ENCODE measurements around the gene TVP23A. TPM values are rescaled to one million over a fixed set of nuclear protein-coding genes. Genes with fewer than 3 reads are reported as not detected.

The TVP23A gene
- total RNA-seq, 1 experiment from 2014 or later, result not detected

DNA sequence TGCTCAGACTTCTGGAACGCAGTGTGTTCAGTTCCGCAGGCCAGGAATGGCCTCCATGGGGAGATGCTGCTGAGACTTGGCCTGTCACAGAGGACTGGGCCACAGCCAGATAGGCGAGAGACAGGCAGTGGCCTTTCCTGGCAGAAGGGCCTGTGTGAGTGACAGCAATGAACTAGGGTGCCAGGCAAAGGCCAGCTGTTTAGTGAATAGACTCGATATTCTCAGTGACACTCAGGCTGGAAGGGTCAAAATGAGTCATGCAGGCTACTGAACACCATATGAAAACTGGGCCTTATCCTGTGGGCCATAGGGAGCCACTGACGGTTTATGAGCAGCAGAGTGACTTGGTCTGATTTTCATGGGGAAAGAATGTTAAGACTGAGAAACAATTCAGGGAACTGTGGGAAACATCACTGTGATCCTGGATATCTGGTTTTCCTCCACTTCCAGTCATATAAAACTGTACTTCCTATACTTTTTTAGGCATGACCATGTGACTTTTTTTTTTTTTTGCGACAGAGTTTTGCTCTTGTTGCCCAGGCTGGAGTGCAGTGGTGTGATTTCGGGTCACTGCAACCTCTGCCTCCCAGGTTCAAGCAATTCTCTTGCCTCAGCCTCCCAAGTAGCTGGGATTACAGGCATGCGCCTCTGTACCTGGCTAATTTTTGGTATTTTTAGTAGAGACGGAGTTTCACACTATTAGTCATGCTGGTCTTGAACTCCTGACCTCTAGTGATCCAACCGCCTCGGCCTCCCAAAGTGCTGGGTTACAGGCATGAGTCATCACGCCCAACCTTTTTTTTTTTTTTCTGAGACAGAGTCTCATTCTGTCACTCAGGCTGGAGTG is 80.1 kb downstream of the TVP23A start:
- H3K27ac Mint-ChIP-seq (ENCODE audit: low read depth, unreplicated experiment), result no peak overlapping the region
- POLR2A ChIA-PET, result interaction anchor here (0.6 to 0.9 kb wide), 3 partner anchors 14 to 481 kb away, joined by 3 to 4 read pairs (median 3); no protein-coding TSS in a partner anchor
- H3K27me3 Mint-ChIP-seq (ENCODE audit: insufficient read depth, unreplicated experiment), result no peaks in the 10 kb centered on the region

GRCh38 chr16:10737068-10737625 is 81.4 kb downstream of the TVP23A start:
- Mint-ChIP-seq H3K4me1 (ENCODE audit: insufficient read depth, unreplicated experiment) (no peaks in the 10 kb centered on the region), H3K27me3 (ENCODE audit: insufficient read depth, unreplicated experiment) (no peaks in the 10 kb centered on the region), H3K36me3 (ENCODE audit: insufficient read depth, unreplicated experiment) (no peaks in the 10 kb centered on the region), H3K9me3 (ENCODE audit: unreplicated experiment) (no peaks in the 10 kb centered on the region), H3K4me3 (ENCODE audit: unreplicated experiment) (no peak overlapping the region), H3K27ac (ENCODE audit: low read depth, unreplicated experiment) (no peak overlapping the region)
- POLR2A ChIA-PET, result interaction anchor here (1.1 kb wide), 1 partner anchor 223 kb away, joined by 5 read pairs; no protein-coding TSS in a partner anchor
- DNase-seq (ENCODE audit: unreplicated experiment), result peak; percentile 80
- intact Hi-C loops (cut with micrococcal nuclease), result loop anchor here (1.0 to 5.0 kb wide), 5 partner anchors 156 to 480 kb away; partner anchors contain the start of gene EMP2
- TF ChIP-seq, protein P1, sequence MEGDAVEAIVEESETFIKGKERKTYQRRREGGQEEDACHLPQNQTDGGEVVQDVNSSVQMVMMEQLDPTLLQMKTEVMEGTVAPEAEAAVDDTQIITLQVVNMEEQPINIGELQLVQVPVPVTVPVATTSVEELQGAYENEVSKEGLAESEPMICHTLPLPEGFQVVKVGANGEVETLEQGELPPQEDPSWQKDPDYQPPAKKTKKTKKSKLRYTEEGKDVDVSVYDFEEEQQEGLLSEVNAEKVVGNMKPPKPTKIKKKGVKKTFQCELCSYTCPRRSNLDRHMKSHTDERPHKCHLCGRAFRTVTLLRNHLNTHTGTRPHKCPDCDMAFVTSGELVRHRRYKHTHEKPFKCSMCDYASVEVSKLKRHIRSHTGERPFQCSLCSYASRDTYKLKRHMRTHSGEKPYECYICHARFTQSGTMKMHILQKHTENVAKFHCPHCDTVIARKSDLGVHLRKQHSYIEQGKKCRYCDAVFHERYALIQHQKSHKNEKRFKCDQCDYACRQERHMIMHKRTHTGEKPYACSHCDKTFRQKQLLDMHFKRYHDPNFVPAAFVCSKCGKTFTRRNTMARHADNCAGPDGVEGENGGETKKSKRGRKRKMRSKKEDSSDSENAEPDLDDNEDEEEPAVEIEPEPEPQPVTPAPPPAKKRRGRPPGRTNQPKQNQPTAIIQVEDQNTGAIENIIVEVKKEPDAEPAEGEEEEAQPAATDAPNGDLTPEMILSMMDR (IDR thresholded peaks at IDR 0.05; ENCODE audit: unreplicated experiment), result peak; percentile 78
- no TSS peak for BruUV-seq (replicated peaks)
- CTCF ChIA-PET, result interaction anchor here (0.6 to 7.3 kb wide), 31 partner anchors 12 to 1598 kb away, joined by 3 to 179 read pairs (median 4); no protein-coding TSS in a partner anchor

More for the DNA sequence above, 80.1 kb downstream of the TVP23A start:
- TF ChIP-seq, protein P1 (IDR thresholded peaks at IDR 0.05; ENCODE audit: unreplicated experiment), result no peak
- H3K4me1 Mint-ChIP-seq (ENCODE audit: insufficient read depth, unreplicated experiment), result peaks cover 6% of the 10 kb centered on the region
- CTCF ChIA-PET, result interaction anchor here (0.6 to 7.3 kb wide), 12 partner anchors 11 to 439 kb away, joined by 3 to 179 read pairs (median 4); no protein-coding TSS in a partner anchor
- H3K36me3 Mint-ChIP-seq (ENCODE audit: insufficient read depth, unreplicated experiment), result peaks cover 2% of the 10 kb centered on the region
- no TSS peak for BruUV-seq (replicated peaks)
- H3K9me3 Mint-ChIP-seq (ENCODE audit: unreplicated experiment), result no peaks in the 10 kb centered on the region
- peak; percentile 93 for DNase-seq (ENCODE audit: unreplicated experiment)
- intact Hi-C loops (cut with micrococcal nuclease), result loop anchor here (5.0 kb wide), 1 partner anchor 426 kb away; no protein-coding TSS in a partner anchor
- H3K4me3 Mint-ChIP-seq (ENCODE audit: unreplicated experiment), result no peak overlapping the region

GRCh38 chr16:10731790-10732189 is 86.8 kb downstream of the TVP23A start:
- no peaks in the 10 kb centered on the region for H3K9me3 Mint-ChIP-seq (ENCODE audit: unreplicated experiment)

More at GRCh38 chr16:10731790-10732189, 86.8 kb downstream of the TVP23A start:
- H3K4me1 Mint-ChIP-seq (ENCODE audit: insufficient read depth, unreplicated experiment), result no peaks in the 10 kb centered on the region
- POLR2A ChIA-PET, result no interaction called here
- TF ChIP-seq, protein P1 (IDR thresholded peaks at IDR 0.05; ENCODE audit: unreplicated experiment), result no peak
- no peaks in the 10 kb centered on the region for H3K27me3 Mint-ChIP-seq (ENCODE audit: insufficient read depth, unreplicated experiment)
- DNase-seq (ENCODE audit: unreplicated experiment), result no peak
- intact Hi-C loops (cut with micrococcal nuclease), result no loop called here
- BruUV-seq (replicated peaks), result no TSS peak
- no peaks in the 10 kb centered on the region for H3K36me3 Mint-ChIP-seq (ENCODE audit: insufficient read depth, unreplicated experiment)
- no peak overlapping the region for H3K4me3 Mint-ChIP-seq (ENCODE audit: unreplicated experiment)
- H3K27ac Mint-ChIP-seq (ENCODE audit: low read depth, unreplicated experiment), result no peak overlapping the region
- CTCF ChIA-PET, result interaction anchor here (0.5 to 2.5 kb wide), 11 partner anchors 147 to 1660 kb away, joined by 3 to 26 read pairs (median 3); no protein-coding TSS in a partner anchor
